ENCODE measurements around the gene SLC6A9. TPM values are rescaled to one million over a fixed set of nuclear protein-coding genes. Genes with fewer than 3 reads are reported as not detected.

The SLC6A9 gene
- total RNA-seq, 2 experiments from 2014 or later, result 1.9 to 2.3 TPM

DNA sequence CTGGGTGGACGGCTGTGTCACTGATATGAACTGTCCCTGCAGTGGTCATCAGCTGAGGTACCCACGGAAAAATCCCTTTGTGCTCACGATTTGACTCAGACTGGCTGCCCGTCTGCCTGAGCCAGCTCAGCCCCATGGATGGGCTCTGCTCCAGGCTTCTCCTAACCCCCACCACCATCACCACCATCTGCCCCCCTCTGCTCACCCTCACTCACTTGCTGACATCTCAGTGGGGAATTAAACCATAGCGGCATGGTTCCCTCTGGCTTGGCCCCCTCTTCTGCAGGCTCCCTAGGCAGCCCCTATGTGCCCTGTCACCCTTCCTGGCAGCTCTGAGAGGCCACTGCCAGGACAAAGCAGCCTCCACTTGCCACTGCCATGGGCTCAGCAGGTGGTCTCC, 17.3 kb downstream of the SLC6A9 start:
- H3K4me1 Mint-ChIP-seq (ENCODE audit: low read depth), result peaks cover 10% of the 10 kb centered on the region
- H3K36me3 Mint-ChIP-seq (ENCODE audit: low read depth), result no peaks in the 10 kb centered on the region
- no peaks in the 10 kb centered on the region for H3K9me3 Mint-ChIP-seq (ENCODE audit: insufficient read depth)
- DNase-seq (no peak), ATAC-seq (no peak)
- no peaks in the 10 kb centered on the region for H3K27me3 Mint-ChIP-seq (ENCODE audit: low read depth)
- CTCF ChIA-PET, result interaction anchor here (0.7 to 3.3 kb wide), 5 partner anchors 9 to 33 kb away, joined by 3 to 17 read pairs (median 4); no protein-coding TSS in a partner anchor
- no peak overlapping the region for H3K4me3 Mint-ChIP-seq
- H3K27ac Mint-ChIP-seq, result no peak overlapping the region
- POLR2A ChIA-PET, result interaction anchor here (0.6 to 0.7 kb wide), 2 partner anchors 21 to 29 kb away, joined by 3 read pairs; no protein-coding TSS in a partner anchor

DNA sequence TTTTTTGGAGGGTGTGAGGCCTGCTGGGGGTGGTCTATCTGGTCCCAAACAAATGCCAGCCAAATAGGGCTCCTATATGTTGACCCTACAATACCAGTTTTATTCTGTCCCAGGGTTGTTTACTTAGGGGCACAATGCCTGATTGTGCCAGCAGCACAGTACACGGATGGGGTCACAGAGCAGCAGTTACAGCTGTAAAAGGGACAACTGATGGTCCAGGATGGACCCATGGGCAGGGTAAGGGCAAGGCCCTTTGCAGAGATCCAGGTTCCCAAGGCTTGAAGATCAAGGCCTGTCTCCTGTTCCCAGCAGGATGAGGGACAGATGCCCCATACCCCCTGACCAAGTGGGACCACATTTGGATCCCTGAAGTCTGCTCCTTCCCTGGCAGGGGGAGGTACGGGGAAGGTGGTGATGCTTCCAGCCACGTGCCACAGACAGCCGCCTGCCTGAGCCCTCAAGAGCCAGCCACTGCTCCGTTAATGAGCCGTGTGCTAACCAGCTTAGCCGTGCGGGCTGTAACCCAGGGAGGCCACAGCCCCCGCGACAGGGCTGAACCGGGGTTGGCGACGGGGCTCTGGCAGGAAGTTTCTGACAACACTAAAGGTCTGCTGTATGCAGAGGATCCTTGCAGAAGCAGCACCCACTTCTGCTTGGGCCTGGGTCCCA, 18.2 kb downstream of the SLC6A9 start:
- POLR2A ChIA-PET, result interaction anchor here (0.6 kb wide), 1 partner anchor 22 kb away, joined by 3 read pairs; no protein-coding TSS in a partner anchor
- H3K9me3 Mint-ChIP-seq (ENCODE audit: insufficient read depth), result no peaks in the 10 kb centered on the region
- DNase-seq, result no peak
- H3K27ac Mint-ChIP-seq, result no peak overlapping the region
- no peaks in the 10 kb centered on the region for H3K27me3 Mint-ChIP-seq (ENCODE audit: low read depth)
- no peaks in the 10 kb centered on the region for H3K36me3 Mint-ChIP-seq (ENCODE audit: low read depth)
- peaks cover 10% of the 10 kb centered on the region for H3K4me1 Mint-ChIP-seq (ENCODE audit: low read depth)
- ATAC-seq, result peak; percentile 47
- CTCF ChIA-PET, result interaction anchor here (3.3 kb wide), 1 partner anchor 8 kb away, joined by 17 read pairs; no protein-coding TSS in a partner anchor
- H3K4me3 Mint-ChIP-seq, result no peak overlapping the region

DNA sequence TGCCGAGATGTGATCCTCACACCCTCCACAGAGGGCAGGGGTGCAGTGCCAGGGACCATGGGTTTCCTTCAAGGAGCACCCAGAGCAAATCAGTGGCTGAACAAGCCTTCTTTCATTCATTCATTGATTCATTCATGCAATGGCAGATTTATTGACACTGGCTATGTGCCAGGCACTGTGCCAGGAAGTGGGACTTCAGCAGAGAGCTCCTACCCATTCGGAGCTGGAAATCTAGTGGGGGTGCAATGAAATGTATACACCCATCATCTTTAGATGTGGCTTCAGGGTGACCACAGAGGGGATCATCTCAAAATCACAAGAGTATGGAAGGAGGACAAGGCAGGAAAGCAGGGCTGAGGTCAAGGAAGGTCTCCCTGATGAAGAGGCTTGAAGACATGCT, 18.9 kb downstream of the SLC6A9 start:
- ChIA-PET CTCF (no interaction called here), POLR2A (no interaction called here)
- H3K4me1 Mint-ChIP-seq (ENCODE audit: low read depth), result peaks cover 10% of the 10 kb centered on the region
- no peaks in the 10 kb centered on the region for H3K9me3 Mint-ChIP-seq (ENCODE audit: insufficient read depth)
- no peak overlapping the region for H3K4me3 Mint-ChIP-seq
- no peak overlapping the region for H3K27ac Mint-ChIP-seq
- DNase-seq, result no peak
- no peaks in the 10 kb centered on the region for H3K27me3 Mint-ChIP-seq (ENCODE audit: low read depth)
- no peak for ATAC-seq
- no peaks in the 10 kb centered on the region for H3K36me3 Mint-ChIP-seq (ENCODE audit: low read depth)

DNA sequence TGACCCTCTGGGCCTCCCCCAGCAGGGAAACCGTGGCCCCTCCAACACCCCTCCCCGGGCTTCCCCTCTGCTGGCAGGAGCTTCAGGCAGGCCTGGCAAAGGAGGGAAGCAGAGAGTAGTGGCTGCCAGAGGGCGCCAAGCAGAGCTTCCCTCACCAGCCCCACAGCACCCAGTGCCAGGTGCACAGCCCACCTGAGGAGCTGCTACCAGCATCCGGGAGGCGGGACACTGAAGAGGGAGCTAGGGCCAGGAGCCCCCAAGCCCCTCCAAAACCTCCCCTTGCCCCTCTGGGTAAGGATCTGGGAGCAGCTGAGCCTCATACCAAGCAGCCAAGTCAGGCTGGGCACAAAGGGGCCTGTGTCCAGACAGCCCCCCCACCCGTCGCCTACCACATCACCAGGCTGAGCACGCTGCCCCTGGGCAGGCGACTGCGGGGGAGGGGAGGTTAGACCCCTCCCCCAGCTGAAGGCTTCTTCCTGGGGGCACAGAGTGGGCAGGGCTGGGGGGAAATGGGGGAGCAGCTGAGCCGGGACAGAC, 20.3 kb downstream of the SLC6A9 start:
- DNase-seq (no peak), ATAC-seq (no peak)
- no peak overlapping the region for H3K27ac Mint-ChIP-seq
- H3K4me1 Mint-ChIP-seq (ENCODE audit: low read depth), result peaks cover 10% of the 10 kb centered on the region
- H3K4me3 Mint-ChIP-seq, result no peak overlapping the region
- no peaks in the 10 kb centered on the region for H3K36me3 Mint-ChIP-seq (ENCODE audit: low read depth)
- POLR2A ChIA-PET, result interaction anchor here (1.6 kb wide), 1 partner anchor 18 kb away, joined by 3 read pairs; no protein-coding TSS in a partner anchor
- no peaks in the 10 kb centered on the region for H3K9me3 Mint-ChIP-seq (ENCODE audit: insufficient read depth)
- CTCF ChIA-PET, result interaction anchor here (2.4 kb wide), 1 partner anchor 25 kb away, joined by 9 read pairs; no protein-coding TSS in a partner anchor
- H3K27me3 Mint-ChIP-seq (ENCODE audit: low read depth), result no peaks in the 10 kb centered on the region

DNA sequence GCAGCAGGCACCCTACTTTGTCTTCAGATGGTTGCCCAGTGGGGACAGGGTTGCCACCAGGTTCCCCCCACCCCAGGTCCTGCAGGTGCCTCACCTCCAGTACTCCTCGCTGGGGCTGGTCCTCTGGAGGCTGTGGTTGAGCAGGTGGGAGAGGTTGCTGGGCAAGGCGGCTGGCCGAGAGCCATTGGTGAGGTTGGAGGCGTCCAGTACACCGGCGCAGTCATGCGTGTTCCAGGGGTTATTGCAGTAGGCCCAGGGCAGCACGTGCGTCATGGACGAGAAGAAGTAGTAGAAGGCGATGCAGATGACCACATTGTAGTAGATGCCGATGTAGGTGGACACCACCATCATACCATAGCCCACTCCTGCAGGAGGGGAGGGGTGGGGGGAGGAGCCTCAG, 23.0 kb downstream of the SLC6A9 start:
- no peaks in the 10 kb centered on the region for H3K27me3 Mint-ChIP-seq (ENCODE audit: low read depth)
- ChIA-PET POLR2A (no interaction called here), CTCF (no interaction called here)
- H3K4me3 Mint-ChIP-seq, result no peak overlapping the region
- ATAC-seq (no peak), DNase-seq (no peak)
- H3K36me3 Mint-ChIP-seq (ENCODE audit: low read depth), result no peaks in the 10 kb centered on the region
- H3K4me1 Mint-ChIP-seq (ENCODE audit: low read depth), result peaks cover 10% of the 10 kb centered on the region
- H3K27ac Mint-ChIP-seq, result no peak overlapping the region
- no peaks in the 10 kb centered on the region for H3K9me3 Mint-ChIP-seq (ENCODE audit: insufficient read depth)

DNA sequence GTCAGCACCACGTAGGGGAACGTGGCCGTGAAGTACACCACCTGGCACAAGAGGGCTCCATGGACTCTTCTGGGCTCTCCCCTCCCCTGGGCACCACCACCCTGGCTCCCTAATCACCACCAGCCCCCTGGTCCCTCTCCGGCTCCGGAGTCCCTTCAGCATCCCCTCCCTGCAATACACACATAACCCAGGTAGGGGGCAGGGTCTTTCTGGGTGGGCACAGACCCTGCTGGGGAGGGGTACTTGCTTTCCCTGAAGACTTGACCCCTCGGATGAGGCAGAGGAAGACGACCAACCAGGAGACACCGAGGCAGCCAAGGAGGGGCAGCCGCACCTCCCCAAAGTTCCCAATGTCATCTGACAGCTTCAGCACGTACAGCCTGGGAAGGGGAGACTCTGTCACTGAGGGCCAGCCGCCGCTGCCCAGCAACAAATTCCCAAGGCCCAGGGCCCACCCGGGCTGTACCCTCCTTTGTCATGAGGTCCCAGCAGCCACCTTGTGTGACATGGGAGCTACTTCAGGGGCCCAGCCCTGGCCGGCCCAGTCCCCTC, 28.6 kb downstream of the SLC6A9 start:
- no peak for DNase-seq
- H3K9me3 Mint-ChIP-seq (ENCODE audit: insufficient read depth), result no peaks in the 10 kb centered on the region
- H3K36me3 Mint-ChIP-seq (ENCODE audit: low read depth), result no peaks in the 10 kb centered on the region
- no peak for ATAC-seq
- ChIA-PET POLR2A (no interaction called here), CTCF (interaction anchor here (4.3 to 5.4 kb wide), 2 partner anchors 33 to 45 kb away, joined by 17 to 74 read pairs; no protein-coding TSS in a partner anchor)
- no peak overlapping the region for H3K4me3 Mint-ChIP-seq
- no peaks in the 10 kb centered on the region for H3K27me3 Mint-ChIP-seq (ENCODE audit: low read depth)
- H3K27ac Mint-ChIP-seq, result no peak overlapping the region
- peaks cover 10% of the 10 kb centered on the region for H3K4me1 Mint-ChIP-seq (ENCODE audit: low read depth)

DNA sequence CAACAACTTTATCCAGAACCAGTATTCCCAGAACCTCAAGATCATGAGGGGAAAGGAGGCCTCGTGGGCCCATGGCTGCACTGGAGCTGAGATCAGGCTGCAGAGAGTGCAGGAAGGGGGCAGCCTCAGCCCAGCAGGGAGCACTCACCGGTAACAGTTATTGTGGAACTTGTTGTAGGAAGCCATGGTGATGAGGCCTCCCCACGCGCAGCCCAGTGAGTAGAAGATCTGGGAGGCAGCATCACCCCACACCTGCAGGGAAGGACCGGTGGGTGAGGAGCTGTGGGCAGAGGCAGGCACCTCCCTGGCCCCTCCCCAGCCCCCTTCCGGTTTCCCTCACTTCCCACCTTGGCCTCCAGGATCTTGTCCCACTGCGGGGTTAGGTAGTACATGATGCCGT, 29.1 kb downstream of the SLC6A9 start:
- Mint-ChIP-seq H3K27ac (no peak overlapping the region), H3K27me3 (ENCODE audit: low read depth) (no peaks in the 10 kb centered on the region), H3K4me3 (no peak overlapping the region), H3K9me3 (ENCODE audit: insufficient read depth) (no peaks in the 10 kb centered on the region), H3K36me3 (ENCODE audit: low read depth) (no peaks in the 10 kb centered on the region), H3K4me1 (ENCODE audit: low read depth) (peaks cover 10% of the 10 kb centered on the region)
- CTCF ChIA-PET, result interaction anchor here (4.3 to 5.4 kb wide), 2 partner anchors 34 to 46 kb away, joined by 17 to 74 read pairs; no protein-coding TSS in a partner anchor
- DNase-seq (no peak), ATAC-seq (no peak)
- POLR2A ChIA-PET, result no interaction called here

DNA sequence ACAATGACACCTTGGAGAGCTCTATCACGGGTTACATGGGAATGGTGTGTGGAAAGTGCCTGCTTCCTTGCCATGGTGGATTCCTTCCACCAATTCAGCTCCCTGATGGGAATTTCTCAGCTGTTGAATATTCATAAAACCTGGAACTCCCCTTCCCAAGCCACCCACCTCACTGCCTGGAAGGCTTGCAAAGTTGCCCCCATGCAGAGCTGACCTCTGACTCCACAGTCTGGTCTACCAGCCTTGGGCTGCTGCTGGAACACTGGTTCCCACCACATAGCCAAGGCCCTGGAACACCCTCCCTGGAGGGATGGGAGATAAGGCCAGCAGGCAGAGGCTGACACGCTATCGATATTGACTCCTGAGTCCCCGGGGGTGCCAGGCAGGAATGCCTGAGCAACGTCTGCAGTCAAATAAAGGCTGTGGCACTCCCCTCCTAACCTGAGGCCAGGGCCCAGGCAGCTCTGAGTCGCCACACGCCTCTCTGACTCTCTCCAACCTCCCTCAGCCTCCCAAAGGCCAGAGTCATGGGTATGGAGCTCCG, 31.1 kb downstream of the SLC6A9 start:
- H3K27me3 Mint-ChIP-seq (ENCODE audit: low read depth), result no peaks in the 10 kb centered on the region
- H3K4me3 Mint-ChIP-seq, result no peak overlapping the region
- ATAC-seq (no peak), DNase-seq (no peak)
- ChIA-PET POLR2A (no interaction called here), CTCF (interaction anchor here (4.3 kb wide), 1 partner anchor 36 kb away, joined by 17 read pairs; no protein-coding TSS in a partner anchor)
- no peak overlapping the region for H3K27ac Mint-ChIP-seq
- no peaks in the 10 kb centered on the region for H3K9me3 Mint-ChIP-seq (ENCODE audit: insufficient read depth)
- H3K36me3 Mint-ChIP-seq (ENCODE audit: low read depth), result no peaks in the 10 kb centered on the region
- peaks cover 10% of the 10 kb centered on the region for H3K4me1 Mint-ChIP-seq (ENCODE audit: low read depth)

DNA sequence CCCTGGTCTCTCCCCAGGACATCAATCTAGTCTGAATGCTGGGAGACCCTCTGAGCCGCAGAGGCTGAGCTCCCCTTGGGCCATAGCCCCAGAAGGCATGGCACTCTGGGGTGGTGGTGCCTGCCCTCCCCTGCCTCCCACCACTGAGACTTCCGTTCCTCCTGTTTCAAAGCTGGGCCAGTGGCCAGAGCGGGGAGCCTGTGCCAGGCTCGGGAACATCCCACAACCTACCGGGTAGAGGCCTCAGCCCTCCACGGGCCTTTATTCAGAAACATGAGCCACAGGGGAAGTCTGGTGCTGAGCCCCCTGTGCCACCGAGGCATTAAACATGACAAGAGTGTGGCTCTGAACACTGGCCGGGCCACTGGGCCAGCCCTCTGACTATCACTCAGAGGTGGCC, 31.8 kb downstream of the SLC6A9 start:
- POLR2A ChIA-PET, result no interaction called here
- CTCF ChIA-PET, result interaction anchor here (4.3 kb wide), 1 partner anchor 37 kb away, joined by 17 read pairs; no protein-coding TSS in a partner anchor
- H3K4me1 Mint-ChIP-seq (ENCODE audit: low read depth), result peaks cover 16% of the 10 kb centered on the region

DNA sequence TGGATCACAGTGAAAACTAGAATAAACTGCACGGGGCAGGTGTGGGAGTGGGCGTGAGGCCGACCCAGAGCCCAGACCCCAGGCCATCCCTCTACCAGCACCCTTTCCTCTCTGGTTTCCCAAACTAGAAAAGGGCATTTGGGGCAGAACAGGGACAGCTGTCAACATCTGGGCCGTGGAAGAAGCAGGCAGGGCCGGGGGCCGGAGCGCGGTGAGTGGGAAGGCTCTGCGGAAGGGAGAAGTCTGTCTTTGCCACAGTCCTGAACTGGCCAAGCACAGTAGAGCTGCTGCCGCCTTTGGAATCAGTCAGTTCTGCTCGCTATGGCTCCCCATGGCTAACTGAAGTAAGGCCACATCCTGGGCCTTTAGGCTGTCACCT, 33.3 kb downstream of the SLC6A9 start:
- DNase-seq (no peak), ATAC-seq (no peak)
- no peak overlapping the region for H3K4me3 Mint-ChIP-seq
- POLR2A ChIA-PET, result no interaction called here
- H3K9me3 Mint-ChIP-seq (ENCODE audit: insufficient read depth), result no peaks in the 10 kb centered on the region
- H3K27ac Mint-ChIP-seq, result no peak overlapping the region
- no peaks in the 10 kb centered on the region for H3K36me3 Mint-ChIP-seq (ENCODE audit: low read depth)
- no peaks in the 10 kb centered on the region for H3K27me3 Mint-ChIP-seq (ENCODE audit: low read depth)
- peaks cover 16% of the 10 kb centered on the region for H3K4me1 Mint-ChIP-seq (ENCODE audit: low read depth)
- CTCF ChIA-PET, result interaction anchor here (1.2 kb wide), 1 partner anchor 38 kb away, joined by 5 read pairs; no protein-coding TSS in a partner anchor

More for the DNA sequence above, 31.8 kb downstream of the SLC6A9 start:
- ATAC-seq (no peak), DNase-seq (no peak)
- H3K9me3 Mint-ChIP-seq (ENCODE audit: insufficient read depth), result no peaks in the 10 kb centered on the region
- H3K27me3 Mint-ChIP-seq (ENCODE audit: low read depth), result no peaks in the 10 kb centered on the region
- H3K36me3 Mint-ChIP-seq (ENCODE audit: low read depth), result no peaks in the 10 kb centered on the region
- H3K27ac Mint-ChIP-seq, result no peak overlapping the region
- no peak overlapping the region for H3K4me3 Mint-ChIP-seq

DNA sequence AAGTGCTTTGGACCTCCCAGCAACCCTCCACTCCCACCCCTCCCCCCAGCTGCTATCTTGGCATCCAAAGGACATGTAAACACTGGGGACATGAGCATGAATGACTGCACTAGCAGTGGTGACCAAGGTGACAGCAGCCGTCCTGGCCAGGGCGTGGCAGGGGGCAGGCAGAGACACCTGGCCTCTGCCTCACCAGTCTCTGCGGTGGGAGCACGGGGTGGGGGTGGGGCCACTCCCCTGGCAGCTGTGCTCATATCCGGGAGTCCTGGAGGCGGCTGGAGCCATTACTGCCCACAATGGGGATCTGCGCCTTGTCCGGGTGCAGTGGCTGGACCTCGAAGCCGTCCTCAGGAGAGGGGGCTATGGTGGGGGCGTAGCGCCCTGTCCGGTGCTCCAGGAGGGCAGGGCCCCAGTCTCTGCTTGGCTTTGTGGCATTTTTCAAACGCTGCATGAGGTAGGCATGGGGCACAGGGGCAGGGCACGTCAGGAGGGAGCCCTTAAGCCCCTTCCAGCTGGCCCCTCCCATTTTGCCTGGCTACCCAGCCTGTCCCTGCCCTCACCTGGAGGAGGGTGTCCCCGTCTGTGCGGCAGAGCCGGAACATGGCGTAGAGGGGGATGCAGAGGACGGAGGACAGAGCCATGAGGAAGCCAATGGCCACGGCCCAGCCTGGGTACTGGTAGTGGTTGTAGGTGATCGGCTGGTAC, 33.8 kb downstream of the SLC6A9 start:
- no peaks in the 10 kb centered on the region for H3K9me3 Mint-ChIP-seq (ENCODE audit: insufficient read depth)
- no peaks in the 10 kb centered on the region for H3K27me3 Mint-ChIP-seq (ENCODE audit: low read depth)
- ChIA-PET POLR2A (no interaction called here), CTCF (interaction anchor here (1.2 kb wide), 1 partner anchor 38 kb away, joined by 5 read pairs; no protein-coding TSS in a partner anchor)
- H3K4me1 Mint-ChIP-seq (ENCODE audit: low read depth), result peaks cover 22% of the 10 kb centered on the region
- ATAC-seq, result no peak
- no peaks in the 10 kb centered on the region for H3K36me3 Mint-ChIP-seq (ENCODE audit: low read depth)
- H3K4me3 Mint-ChIP-seq, result no peak overlapping the region
- no peak overlapping the region for H3K27ac Mint-ChIP-seq
- no peak for DNase-seq

Data from activated CD8-positive, alpha-beta T cell treated with anti-CD3 and anti-CD28 coated beads, Interleukin-2, amount 10 ng/mL, durations not matched to agents 7 days and 5 days (primary cell).